Measurements from ENCODE around the gene AARSD1.

The AARSD1 gene

GRCh38 chr17:42913522-42913921 is 50.7 kb downstream of the AARSD1 start:
- no peak overlapping the region for H3K27ac ChIP-seq

GRCh38 chr17:42908872-42909700 is 55.2 kb downstream of the AARSD1 start:
- Histone ChIP-seq H3K9ac (no peak overlapping the region), H3K9me3 (no peaks in the 10 kb centered on the region), H3K27me3 (no peaks in the 10 kb centered on the region), H3K27ac (no peak overlapping the region), H3K4me3 (no peak overlapping the region), H3K36me3 (no peaks in the 10 kb centered on the region), H3K4me1 (peaks cover 17% of the 10 kb centered on the region), H4K20me1 (no peaks in the 10 kb centered on the region), H3K4me2 (peak overlapping the region; percentile 40; the same call in 1 of the 2 replicates)
- TF ChIP-seq Cebpa-rat (IDR thresholded peaks at IDR 0.05): no peak

More at GRCh38 chr17:42913522-42913921, 50.7 kb downstream of the AARSD1 start:
- no peaks in the 10 kb centered on the region for H3K27me3 ChIP-seq
- H3K9me3 ChIP-seq: no peaks in the 10 kb centered on the region
- H3K4me3 ChIP-seq: no peak overlapping the region
- H3K36me3 ChIP-seq: no peaks in the 10 kb centered on the region
- no peaks in the 10 kb centered on the region for H4K20me1 ChIP-seq
- H3K9ac ChIP-seq: no peak overlapping the region
- H3K4me2 ChIP-seq: no peak overlapping the region
- H3K4me1 ChIP-seq: peaks cover 7% of the 10 kb centered on the region
- no peak for TF ChIP-seq Cebpa-rat (IDR thresholded peaks at IDR 0.05)

- H3K27ac ChIP-seq: no peak overlapping the region
- H3K4me3 ChIP-seq: no peak overlapping the region
- peaks cover 17% of the 10 kb centered on the region for H3K4me1 ChIP-seq
Observed at GRCh38 chr17:42906772-42907446, 57.3 kb downstream of the AARSD1 start.

GRCh38 chr17:42904110-42904469 is 60.2 kb downstream of the AARSD1 start:
- no peaks in the 10 kb centered on the region for H3K36me3 ChIP-seq
- peaks cover 16% of the 10 kb centered on the region for H3K4me1 ChIP-seq
- H4K20me1 ChIP-seq: no peaks in the 10 kb centered on the region
- no peaks in the 10 kb centered on the region for H3K27me3 ChIP-seq
- H3K9me3 ChIP-seq: no peaks in the 10 kb centered on the region
- no peak overlapping the region for H3K4me2 ChIP-seq
- H3K27ac ChIP-seq: no peak overlapping the region
- no peak overlapping the region for H3K9ac ChIP-seq
- no peak for TF ChIP-seq Cebpa-rat (IDR thresholded peaks at IDR 0.05)
- H3K4me3 ChIP-seq: no peak overlapping the region

More at GRCh38 chr17:42906772-42907446, 57.3 kb downstream of the AARSD1 start:
- TF ChIP-seq Cebpa-rat (IDR thresholded peaks at IDR 0.05): no peak
- Histone ChIP-seq H4K20me1 (no peaks in the 10 kb centered on the region), H3K4me2 (no peak overlapping the region), H3K9ac (no peak overlapping the region), H3K36me3 (no peaks in the 10 kb centered on the region), H3K27me3 (no peaks in the 10 kb centered on the region), H3K9me3 (no peaks in the 10 kb centered on the region)

GRCh38 chr17:42901535-42902229 is 62.6 kb downstream of the AARSD1 start:
- no peaks in the 10 kb centered on the region for H3K27me3 ChIP-seq
- no peak for TF ChIP-seq Cebpa-rat (IDR thresholded peaks at IDR 0.05)
- no peak overlapping the region for H3K27ac ChIP-seq
- H3K36me3 ChIP-seq: no peaks in the 10 kb centered on the region
- no peak overlapping the region for H3K4me3 ChIP-seq
- no peak overlapping the region for H3K4me2 ChIP-seq
- H3K4me1 ChIP-seq: no peaks in the 10 kb centered on the region
- H3K9ac ChIP-seq: no peak overlapping the region
- H4K20me1 ChIP-seq: no peaks in the 10 kb centered on the region
- H3K9me3 ChIP-seq: no peaks in the 10 kb centered on the region
